Stimulated activated CD4-positive, alpha-beta T cell treated with anti-CD3 and anti-CD28 coated beads, Interleukin-12 subunit alpha, Interleukin-12 subunit beta, amount 100 ng/mL, for 4 hours (primary cell): ENCODE measurements around the gene ZNF581.
A peak's percentile ranks its signal among the peaks of the same experiment; 100 is the strongest.

Source experiments
- DNase-seq: peaks from one replicate; pipeline ENCODE4 v3.0.0-alpha.2; 2020

Gene ZNF581

GRCh38 chr19:55650602-55651230, 7.3 kb downstream of the ZNF581 start:
- no peak for DNase-seq

GRCh38 chr19:55651236-55651635, 7.8 kb downstream of the ZNF581 start:
- DNase-seq: no peak

GRCh38 chr19:55652311-55653128, 9.1 kb downstream of the ZNF581 start:
- DNase-seq: no peak

GRCh38 chr19:55653651-55654322, 10.3 kb downstream of the ZNF581 start:
- DNase-seq: peak; percentile 98

GRCh38 chr19:55654323-55654867, 10.9 kb downstream of the ZNF581 start:
- peak; percentile 99 for DNase-seq

GRCh38 chr19:55654868-55655647, 11.6 kb downstream of the ZNF581 start, which contains the start of gene U2AF2:
TSS of gene U2AF2 (plus strand) at chr19:55655035. CDS start at chr19:55655105, 70 bp downstream.
- peak; percentile 98 for DNase-seq

- no peak for DNase-seq
These were observed 12.2 kb downstream of the ZNF581 start for GRCh38 chr19:55655648-55656040.

- DNase-seq: no peak
These were observed 13.1 kb downstream of the ZNF581 start for GRCh38 chr19:55656552-55656951.

- no peak for DNase-seq
These were observed 13.7 kb downstream of the ZNF581 start for GRCh38 chr19:55656988-55657747.

GRCh38 chr19:55658846-55659459, 15.5 kb downstream of the ZNF581 start:
- DNase-seq: no peak

- DNase-seq: no peak
These were observed 16.4 kb downstream of the ZNF581 start for GRCh38 chr19:55659822-55660221.

GRCh38 chr19:55660404-55660803, 17.0 kb downstream of the ZNF581 start:
- DNase-seq: no peak

- no peak for DNase-seq
These were observed 17.5 kb downstream of the ZNF581 start for GRCh38 chr19:55660991-55661390.

- no peak for DNase-seq
These were observed 18.4 kb downstream of the ZNF581 start for GRCh38 chr19:55661826-55662225.

GRCh38 chr19:55663846-55664536, 20.5 kb downstream of the ZNF581 start:
- DNase-seq: no peak

- DNase-seq: no peak
These were observed 23.0 kb downstream of the ZNF581 start for GRCh38 chr19:55666343-55667005.

- no peak for DNase-seq
These were observed 23.5 kb downstream of the ZNF581 start for GRCh38 chr19:55667006-55667381.

- no peak for DNase-seq
These were observed 24.1 kb downstream of the ZNF581 start for GRCh38 chr19:55667511-55667910.

- no peak for DNase-seq
These were observed 24.5 kb downstream of the ZNF581 start for GRCh38 chr19:55667958-55668357.
